ENCODE measurements around the gene FTCDNL1. TPM values are rescaled to one million over a fixed set of nuclear protein-coding genes. Genes with fewer than 3 reads are reported as not detected.

Gene FTCDNL1
- total RNA-seq, 1 donor, result 4.7 TPM

GRCh38 chr2:199807966-199808365 is 43.0 kb downstream of the FTCDNL1 start:
- peaks cover 18% of the 10 kb centered on the region for H3K4me1 ChIP-seq (ENCODE audit: insufficient read depth, low read length)
- no peak for DNase-seq (ENCODE audit: insufficient read length, low spot score, missing footprints)
- TF ChIP-seq CTCF (IDR thresholded peaks at IDR 0.05; ENCODE audit: extremely low read depth, low read depth, low read length), result no peak

GRCh38 chr2:199806179-199806578 is 44.8 kb downstream of the FTCDNL1 start:
- H3K9me3 ChIP-seq (ENCODE audit: low read depth, low read length), result no peaks in the 10 kb centered on the region
- no peaks in the 10 kb centered on the region for H3K27me3 ChIP-seq (ENCODE audit: insufficient read depth, low read length)
- H3K27ac ChIP-seq (ENCODE audit: low read depth, low read length), result peak overlapping the region; percentile 3
- peak overlapping the region; percentile 51 for H3K4me2 ChIP-seq (ENCODE audit: insufficient read depth, low read length)
- TF ChIP-seq CTCF (IDR thresholded peaks at IDR 0.05; ENCODE audit: extremely low read depth, low read depth, low read length), result no peak
- H3K4me3 ChIP-seq (ENCODE audit: insufficient read depth, low read length), result peak overlapping the region; percentile 26
- H2AFZ ChIP-seq (ENCODE audit: low read length), result peak overlapping the region; percentile 60
- no peaks in the 10 kb centered on the region for H4K20me1 ChIP-seq (ENCODE audit: insufficient read depth, low read length)
- H3K36me3 ChIP-seq (ENCODE audit: insufficient read depth, low read length), result no peaks in the 10 kb centered on the region
- H3K4me1 ChIP-seq (ENCODE audit: insufficient read depth, low read length), result peaks cover 13% of the 10 kb centered on the region
- no peaks in the 10 kb centered on the region for H3K79me2 ChIP-seq (ENCODE audit: insufficient read depth, low read length)
- no peak for DNase-seq (ENCODE audit: insufficient read length, low spot score, missing footprints)

More at GRCh38 chr2:199807966-199808365, 43.0 kb downstream of the FTCDNL1 start:
- Histone ChIP-seq H3K27me3 (ENCODE audit: insufficient read depth, low read length) (no peaks in the 10 kb centered on the region), H3K36me3 (ENCODE audit: insufficient read depth, low read length) (no peaks in the 10 kb centered on the region), H3K27ac (ENCODE audit: low read depth, low read length) (no peak overlapping the region), H3K79me2 (ENCODE audit: insufficient read depth, low read length) (no peaks in the 10 kb centered on the region), H3K9me3 (ENCODE audit: low read depth, low read length) (no peaks in the 10 kb centered on the region), H3K4me3 (ENCODE audit: insufficient read depth, low read length) (no peak overlapping the region), H4K20me1 (ENCODE audit: insufficient read depth, low read length) (no peaks in the 10 kb centered on the region), H3K4me2 (ENCODE audit: insufficient read depth, low read length) (no peak overlapping the region), H2AFZ (ENCODE audit: low read length) (no peak overlapping the region)

GRCh38 chr2:199804831-199805230 is 46.2 kb downstream of the FTCDNL1 start:
- Histone ChIP-seq H3K79me2 (ENCODE audit: insufficient read depth, low read length) (no peaks in the 10 kb centered on the region), H3K4me1 (ENCODE audit: insufficient read depth, low read length) (peaks cover under 1% of the 10 kb centered on the region), H3K9me3 (ENCODE audit: low read depth, low read length) (no peaks in the 10 kb centered on the region), H3K4me3 (ENCODE audit: insufficient read depth, low read length) (no peak overlapping the region), H3K36me3 (ENCODE audit: insufficient read depth, low read length) (no peaks in the 10 kb centered on the region), H3K27ac (ENCODE audit: low read depth, low read length) (no peak overlapping the region), H3K4me2 (ENCODE audit: insufficient read depth, low read length) (no peak overlapping the region), H3K27me3 (ENCODE audit: insufficient read depth, low read length) (no peaks in the 10 kb centered on the region), H2AFZ (ENCODE audit: low read length) (no peak overlapping the region), H4K20me1 (ENCODE audit: insufficient read depth, low read length) (no peaks in the 10 kb centered on the region)
- no peak for TF ChIP-seq CTCF (IDR thresholded peaks at IDR 0.05; ENCODE audit: extremely low read depth, low read depth, low read length)
- DNase-seq (ENCODE audit: insufficient read length, low spot score, missing footprints), result no peak

- Histone ChIP-seq H3K27ac (ENCODE audit: low read depth, low read length) (no peak overlapping the region), H3K4me2 (ENCODE audit: insufficient read depth, low read length) (peak overlapping the region; percentile 17), H3K9me3 (ENCODE audit: low read depth, low read length) (no peaks in the 10 kb centered on the region), H3K27me3 (ENCODE audit: insufficient read depth, low read length) (no peaks in the 10 kb centered on the region), H2AFZ (ENCODE audit: low read length) (no peak overlapping the region), H3K36me3 (ENCODE audit: insufficient read depth, low read length) (no peaks in the 10 kb centered on the region), H3K4me3 (ENCODE audit: insufficient read depth, low read length) (no peak overlapping the region), H3K79me2 (ENCODE audit: insufficient read depth, low read length) (no peaks in the 10 kb centered on the region), H4K20me1 (ENCODE audit: insufficient read depth, low read length) (no peaks in the 10 kb centered on the region), H3K4me1 (ENCODE audit: insufficient read depth, low read length) (no peaks in the 10 kb centered on the region)
- no peak for TF ChIP-seq CTCF (IDR thresholded peaks at IDR 0.05; ENCODE audit: extremely low read depth, low read depth, low read length)
- no peak for DNase-seq (ENCODE audit: insufficient read length, low spot score, missing footprints)
Observed at GRCh38 chr2:199798831-199799580, 52.0 kb downstream of the FTCDNL1 start.

All from osteoblast (primary cell).